GDM1 (cell line): Measurements from ENCODE around the gene CTIF.

Experiments
- DNase-seq: peaks from one replicate; lab custom pipeline; 2025; lab: John Stamatoyannopoulos, UW

Gene CTIF

DNA sequence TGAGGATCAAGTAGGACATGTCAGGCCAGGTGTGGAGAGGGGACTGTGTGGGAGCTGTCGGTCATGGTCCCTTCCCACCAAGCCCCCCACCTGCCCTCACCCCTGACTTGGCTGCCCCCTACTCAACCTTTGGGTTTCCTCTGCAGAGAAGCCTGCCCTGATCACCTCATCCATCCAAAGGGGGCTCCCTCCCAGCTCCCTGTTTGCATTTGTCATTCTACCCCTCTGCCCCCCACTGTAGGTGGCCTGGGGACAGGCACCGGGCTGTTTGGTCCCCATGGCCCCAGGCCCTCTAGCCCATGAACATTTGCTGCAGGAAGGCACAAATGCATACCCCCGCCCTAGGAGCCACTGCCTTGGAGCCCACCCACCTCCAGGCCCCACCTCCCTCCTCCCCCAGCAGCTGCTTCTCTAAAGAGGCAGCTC is 296.9 kb downstream of the CTIF start:
- DNase-seq: no peak

DNA sequence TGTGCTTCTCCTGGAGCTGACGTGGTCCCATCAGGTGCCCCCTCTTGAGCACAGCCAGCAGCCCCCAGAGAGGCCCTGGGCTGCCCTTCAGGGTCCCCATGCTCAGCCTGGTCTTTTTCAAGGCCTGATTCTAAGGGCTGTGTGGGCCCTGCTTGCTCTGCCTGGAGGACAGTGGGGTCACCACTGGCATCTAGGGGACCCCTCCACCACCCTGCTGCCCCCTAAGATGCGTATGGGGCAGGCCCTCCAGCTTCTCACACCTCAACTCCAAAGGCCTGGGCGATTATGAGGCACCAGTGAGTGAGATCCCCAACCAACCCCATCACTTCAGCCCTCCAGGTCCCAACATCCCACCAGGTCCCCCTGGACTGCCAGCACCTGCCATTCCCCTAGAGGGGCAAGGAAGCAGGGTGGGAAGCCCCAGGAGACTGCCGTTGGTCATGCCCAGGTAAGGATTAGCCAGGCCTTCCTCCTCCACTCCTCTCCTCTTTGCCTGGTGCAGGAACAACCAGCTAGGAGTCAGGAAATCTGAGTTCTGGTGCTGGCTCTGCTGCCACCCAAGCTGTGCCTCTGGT is 297.5 kb downstream of the CTIF start:
- no peak for DNase-seq

DNA sequence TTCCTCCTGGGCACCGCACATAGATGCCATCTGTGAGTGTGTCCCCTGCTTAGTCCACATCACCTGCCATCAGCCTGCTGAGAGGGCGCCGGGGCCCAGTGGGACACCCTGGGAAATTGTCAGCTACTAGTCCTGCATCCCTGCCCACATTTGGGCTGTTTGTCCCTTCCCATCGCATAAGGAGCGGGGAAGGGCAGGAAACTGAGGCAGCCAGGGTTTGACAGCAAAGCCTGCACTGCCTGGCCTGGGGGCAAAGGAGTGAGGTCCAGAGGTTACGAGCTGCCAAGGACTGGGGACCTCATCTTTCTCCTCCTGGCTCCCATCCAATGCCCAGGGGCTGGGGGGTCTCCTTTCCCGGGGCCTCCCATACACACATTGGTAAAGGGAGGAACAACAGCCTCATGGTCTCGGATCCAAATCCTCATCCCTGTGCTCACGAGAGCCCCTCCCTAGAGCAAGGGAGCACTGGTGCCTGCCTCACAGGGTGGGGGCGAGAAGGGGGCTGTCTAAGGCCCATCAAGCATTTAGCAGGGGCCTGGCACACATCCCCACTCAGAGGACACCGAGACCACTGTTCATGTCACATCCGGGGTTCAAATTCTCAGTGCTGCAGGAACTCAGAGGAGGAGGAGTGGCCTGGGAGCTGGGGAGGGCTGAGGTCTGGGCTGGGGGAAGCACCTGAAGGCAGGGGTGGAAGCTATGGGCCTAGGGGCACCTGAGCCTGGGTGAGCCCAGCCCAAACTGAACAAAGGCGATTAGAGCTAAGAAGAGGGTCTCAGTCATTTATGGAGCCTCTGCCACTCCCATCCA is 298.2 kb downstream of the CTIF start:
- no peak for DNase-seq

DNA sequence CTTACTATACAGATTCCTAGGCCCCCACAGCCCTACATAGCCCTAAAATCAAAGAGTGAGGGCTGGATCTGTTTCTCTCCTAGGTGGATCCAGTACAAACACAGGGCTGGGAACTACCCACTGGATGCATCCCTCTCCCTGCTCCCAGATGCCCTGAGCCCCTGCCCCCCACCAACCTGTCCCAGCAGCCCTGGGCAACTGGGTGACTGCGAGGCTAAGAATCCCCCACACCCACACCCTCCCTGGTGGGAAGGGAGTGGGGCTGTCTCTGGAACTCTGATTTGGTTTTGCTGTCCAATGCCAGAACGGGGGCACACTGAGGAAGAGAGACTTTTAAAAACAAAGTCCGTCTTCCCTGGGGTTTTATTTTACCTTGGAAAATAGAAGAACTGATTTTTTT is 298.8 kb downstream of the CTIF start:
- no peak for DNase-seq

DNA sequence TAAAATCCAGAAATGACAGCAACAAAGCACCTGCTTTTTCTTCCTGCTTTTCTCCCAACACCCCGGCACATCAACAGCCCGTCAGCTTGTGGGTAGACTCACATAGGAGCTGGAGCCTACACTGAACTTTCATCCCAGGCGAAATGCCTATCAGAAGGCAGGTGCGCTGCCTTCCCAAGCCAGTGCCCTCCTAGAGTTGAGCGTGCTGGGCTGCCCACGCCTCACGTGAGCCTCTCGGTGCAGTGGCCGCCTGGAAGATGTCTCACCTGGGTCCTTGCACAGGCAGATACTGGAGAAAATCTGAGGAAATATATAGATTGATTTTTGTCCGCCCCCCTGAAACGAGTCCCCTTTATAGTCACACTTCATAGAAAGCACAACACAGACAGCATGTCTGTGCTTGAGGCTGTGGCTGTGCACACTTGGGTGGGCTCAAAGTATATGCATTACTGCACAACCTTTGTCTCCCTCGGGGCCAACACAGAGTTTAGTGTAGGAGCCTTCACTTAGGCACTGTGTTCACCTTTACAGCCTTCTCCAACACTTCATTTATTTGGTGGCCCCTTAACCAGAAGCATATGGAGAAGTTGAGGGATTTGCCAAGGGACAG is 299.4 kb downstream of the CTIF start:
- no peak for DNase-seq

DNA sequence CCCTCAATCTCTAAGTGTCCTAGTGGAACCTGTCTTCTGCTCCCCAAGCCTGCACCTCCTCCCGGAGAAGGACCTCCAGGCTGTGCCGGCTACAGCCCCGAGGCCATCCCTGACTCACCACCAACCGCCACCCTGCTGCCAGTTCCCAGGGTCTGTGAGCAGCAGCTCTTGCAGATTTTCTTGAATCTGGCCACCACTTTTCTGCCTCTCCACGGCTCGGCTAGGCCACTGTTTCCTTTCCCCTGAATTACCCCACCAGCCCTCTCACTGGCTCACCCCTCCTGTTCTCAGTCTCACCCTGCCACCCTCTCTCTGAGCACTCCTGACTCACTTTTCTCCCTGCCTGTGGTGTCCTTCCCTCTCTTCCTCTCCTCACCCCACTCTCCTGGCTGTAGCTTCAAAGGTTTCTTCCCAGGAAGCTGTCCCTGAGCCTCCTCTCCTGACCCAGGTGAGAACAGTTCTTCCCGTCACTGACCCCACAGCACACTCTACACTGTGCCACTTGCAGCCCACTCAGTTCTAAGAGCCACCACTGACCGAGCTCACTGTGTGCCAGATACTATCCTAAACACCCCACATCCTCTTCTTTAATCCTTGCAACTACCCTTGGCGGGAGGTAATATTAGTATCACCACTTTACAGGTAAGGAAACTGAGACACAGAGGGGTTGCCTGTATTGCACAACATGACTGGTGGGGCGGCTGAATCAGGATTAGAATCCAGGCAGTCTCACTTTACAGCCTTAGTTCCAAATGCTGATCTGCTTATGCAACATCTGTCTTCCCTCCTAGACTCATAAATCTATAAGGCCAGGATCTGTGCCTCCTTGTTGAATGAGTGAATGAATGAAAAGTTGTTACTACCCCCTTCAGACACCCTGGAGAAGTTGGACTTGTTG is 300.3 kb downstream of the CTIF start:
- DNase-seq: no peak

DNA sequence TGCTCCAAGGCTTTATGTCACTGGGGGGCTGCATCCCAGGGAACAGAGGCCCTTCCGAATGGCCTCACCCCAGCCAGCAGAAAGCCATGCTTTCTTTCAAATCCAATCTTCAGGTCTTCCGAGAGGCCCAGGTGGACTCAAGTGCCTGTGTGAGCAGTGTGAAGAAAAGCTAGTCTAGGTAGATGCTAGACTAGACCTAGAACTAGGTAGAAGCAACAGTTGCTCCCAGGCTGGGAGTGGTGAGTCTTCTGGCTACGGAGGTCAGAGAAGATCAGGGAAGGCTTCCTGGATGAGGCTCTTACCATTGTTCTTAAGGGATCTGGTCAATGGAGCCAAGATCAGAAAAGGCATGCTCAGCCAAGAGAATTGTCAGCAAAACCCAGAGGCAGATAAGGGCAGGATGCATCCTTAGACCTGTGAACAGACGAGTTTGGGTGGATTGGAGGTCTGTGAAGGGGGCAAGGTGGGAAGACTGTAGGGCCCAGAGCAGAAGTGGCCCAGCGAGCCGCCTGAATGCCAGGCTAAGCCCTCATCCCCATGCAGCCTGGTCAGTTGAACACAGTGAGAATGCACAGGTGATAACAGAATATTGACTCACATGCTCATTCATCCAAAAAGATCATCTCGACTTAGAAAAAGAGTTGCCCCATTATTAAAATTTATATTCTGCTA is 301.1 kb downstream of the CTIF start:
- DNase-seq: no peak

DNA sequence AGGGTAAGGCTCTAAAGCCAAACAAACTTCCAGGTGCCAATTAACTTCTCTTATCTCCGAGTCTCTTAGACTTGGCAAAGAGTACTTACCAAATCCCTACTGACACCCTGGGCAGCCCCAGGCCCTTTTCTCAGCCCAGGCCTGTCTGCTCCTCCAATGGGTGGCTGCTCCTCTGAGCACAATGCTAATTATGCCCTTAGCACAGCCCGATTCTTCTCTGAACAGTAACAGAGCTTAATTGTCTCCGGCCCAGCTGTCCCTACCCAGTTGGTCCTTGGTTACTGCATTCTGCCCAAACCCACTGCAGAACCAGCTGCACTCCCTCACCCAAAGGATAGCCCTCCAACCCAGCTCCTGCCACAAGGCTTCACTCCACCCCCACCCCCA is 301.7 kb downstream of the CTIF start:
- DNase-seq: no peak

DNA sequence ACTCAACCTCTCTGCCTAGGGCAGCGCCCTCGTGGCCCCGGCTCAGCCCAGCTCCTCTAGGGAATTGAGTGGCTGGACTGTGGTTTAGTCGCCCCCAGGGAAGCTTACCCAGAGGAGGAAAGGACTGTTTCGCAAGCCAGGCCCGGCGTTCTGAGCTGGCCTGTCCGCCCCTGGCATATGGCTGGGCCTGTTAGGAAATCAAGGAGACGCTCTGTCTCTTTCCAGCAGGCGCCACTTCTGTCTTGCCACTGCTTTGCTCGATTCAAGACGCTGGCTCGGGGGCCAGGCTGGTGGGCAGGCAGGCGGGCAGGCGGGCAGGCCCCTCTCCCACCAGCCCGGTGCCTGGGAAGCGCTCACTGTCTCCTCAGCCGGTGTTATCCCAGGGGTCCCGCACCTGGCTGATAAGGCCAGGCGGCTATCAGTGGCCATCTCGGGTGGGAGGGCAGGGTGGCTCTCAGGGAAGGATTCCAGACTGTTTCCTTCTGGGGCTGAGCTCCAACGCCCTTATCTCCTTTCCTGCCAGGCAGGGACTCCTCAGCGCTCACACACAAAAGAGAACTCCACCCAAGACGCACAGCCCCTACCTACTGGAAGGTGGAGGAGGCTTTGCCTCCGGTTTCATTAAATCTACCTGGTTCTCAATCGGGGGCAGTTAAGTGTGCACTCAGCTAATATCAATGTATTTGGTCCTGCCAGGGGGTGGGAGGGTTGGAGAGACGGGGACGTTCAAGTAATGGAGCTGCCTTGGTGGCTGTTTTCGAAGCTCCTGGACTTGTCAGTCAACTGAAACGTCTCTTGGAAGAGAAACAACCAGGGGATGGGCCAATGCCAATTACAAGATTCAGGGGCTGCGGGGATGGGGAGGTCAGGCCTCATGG is 302.8 kb downstream of the CTIF start:
- no peak for DNase-seq

DNA sequence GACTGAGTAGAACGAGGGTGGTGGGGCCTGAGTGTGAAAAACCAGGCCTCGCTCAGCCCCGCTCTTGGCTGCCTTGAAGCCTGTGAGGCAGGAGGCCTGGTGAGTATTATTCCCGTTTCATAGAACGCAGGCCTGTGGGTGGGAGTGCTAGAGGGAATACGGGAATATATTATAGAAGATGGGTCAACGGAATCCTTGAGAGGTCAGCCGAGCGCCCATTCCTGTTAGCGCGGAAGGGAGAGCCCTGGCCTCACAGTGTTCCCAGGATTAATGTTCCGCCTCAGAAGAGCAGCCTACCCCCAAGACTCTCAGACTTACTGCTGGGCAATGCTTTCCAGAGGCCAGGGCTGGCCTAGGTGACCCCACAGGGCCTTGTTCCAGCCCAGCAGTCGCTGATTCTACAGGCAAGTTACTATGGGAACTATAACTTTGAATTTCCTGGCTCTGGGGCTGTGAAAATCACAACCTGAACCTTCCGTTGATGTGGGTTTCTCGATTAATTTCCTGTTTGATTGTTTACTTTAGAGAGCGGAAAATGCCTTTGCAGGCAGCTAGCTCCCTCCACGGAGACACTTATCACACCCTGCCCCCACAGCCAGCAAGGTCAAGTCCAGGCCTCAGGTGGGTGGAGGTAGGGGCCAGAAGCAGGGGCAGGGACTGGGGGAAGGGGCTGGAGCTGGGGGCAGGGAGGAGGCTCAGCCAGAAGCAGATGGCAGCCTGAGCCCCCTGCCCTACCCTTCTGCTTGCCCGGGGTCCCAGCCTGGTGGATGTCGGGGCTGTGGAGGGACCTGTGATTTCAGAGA is 303.6 kb downstream of the CTIF start:
- no peak for DNase-seq

DNA sequence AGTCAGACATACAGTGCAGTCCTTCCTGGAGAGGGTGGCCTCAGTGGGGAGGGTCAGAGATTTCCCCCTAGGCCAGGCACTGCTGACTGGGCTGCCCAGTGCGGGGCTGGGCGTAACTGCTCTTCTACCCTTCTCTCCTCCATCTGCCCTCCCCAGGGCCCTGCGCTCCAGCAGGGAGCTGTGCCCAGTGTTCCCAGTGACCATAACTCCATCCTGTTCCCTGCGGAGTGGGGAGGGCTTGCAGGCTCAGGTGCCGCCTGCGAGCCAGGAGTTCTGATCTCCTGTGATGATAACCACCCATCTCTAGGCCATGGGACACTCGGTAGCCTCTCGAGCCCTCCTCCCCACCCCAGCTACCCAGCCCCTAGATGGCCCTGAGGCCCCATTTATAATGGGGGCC is 304.3 kb downstream of the CTIF start:
- DNase-seq: no peak

DNA sequence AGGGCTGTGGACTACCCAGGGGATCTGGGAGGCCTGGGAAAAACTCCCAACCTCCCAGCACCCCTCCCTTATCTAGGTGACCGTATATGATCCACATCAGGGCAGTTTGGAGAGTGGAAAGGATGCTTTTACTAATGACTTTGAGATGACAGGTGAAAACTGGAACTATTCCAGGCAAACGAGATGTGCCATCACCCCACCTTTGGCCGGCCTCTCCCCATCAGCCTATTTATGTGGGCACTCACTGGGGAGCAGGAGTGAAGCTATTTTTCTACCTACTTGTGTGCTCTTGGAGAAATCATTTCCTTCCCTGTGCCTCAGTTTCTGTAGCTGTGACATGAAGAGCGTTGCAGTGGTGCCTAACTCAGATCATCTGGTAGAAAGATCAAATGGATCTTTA is 304.8 kb downstream of the CTIF start:
- DNase-seq: no peak

DNA sequence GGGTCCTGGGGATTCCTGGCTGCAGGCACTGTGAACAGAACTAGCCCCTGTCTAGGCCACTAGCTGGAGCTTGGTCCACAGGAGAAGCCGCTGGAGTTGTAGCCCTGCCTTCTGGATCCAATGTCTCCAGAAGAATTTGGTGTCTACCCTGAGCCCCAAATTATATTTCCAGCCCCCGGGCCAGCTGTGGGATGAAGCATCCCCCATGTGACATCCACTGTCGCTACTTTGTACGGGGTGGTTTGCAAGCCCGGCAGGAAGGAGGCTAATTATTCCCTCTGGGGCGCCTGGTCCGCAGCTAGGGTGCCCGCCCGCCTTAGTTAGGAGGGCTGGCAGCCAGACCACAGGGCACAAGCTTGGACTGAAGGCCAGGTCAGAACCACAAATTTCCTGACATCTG is 305.4 kb downstream of the CTIF start:
- no peak for DNase-seq

DNA sequence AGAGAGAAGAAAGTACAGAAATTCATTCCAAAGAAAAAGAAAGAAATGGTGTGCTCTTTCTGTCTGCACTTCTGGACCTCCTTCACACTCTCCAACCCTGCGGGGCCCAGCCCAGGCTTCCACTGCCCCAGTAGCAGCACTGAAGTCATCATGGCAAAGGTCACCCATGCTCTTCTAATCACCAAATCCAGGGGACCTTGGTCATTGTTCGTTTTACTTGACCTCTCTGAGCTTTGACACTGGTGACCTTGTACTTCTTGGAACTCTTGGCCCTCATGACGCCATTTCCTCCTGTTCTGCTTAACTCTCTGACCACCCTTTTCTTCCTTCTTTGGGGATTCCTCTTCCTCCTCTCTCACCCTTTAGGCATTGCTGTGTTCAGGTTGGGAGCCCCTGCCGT is 306.3 kb downstream of the CTIF start:
- no peak for DNase-seq

DNA sequence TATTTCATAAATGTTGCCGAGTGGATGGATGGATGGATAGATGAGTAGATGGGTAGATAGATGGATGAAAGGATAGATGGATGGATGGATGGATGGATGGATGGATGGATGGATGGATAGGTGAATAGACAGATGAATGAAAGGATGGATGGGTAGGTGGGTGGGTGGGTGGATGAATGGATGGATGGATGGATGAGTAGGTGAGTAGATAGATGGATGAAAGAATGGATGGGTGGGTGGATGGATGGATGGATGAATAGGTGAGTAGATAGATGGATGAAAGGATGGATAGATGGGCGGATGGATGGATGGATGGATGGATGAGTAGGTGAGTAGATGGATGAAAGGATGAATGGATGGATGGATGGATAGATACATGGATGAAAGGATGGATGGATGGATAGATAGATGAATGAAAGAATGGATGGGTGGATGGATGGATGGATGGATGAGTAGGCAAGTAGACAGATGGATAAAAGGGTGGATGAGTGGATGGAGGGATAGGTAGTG is 307.6 kb downstream of the CTIF start:
- no peak for DNase-seq

DNA sequence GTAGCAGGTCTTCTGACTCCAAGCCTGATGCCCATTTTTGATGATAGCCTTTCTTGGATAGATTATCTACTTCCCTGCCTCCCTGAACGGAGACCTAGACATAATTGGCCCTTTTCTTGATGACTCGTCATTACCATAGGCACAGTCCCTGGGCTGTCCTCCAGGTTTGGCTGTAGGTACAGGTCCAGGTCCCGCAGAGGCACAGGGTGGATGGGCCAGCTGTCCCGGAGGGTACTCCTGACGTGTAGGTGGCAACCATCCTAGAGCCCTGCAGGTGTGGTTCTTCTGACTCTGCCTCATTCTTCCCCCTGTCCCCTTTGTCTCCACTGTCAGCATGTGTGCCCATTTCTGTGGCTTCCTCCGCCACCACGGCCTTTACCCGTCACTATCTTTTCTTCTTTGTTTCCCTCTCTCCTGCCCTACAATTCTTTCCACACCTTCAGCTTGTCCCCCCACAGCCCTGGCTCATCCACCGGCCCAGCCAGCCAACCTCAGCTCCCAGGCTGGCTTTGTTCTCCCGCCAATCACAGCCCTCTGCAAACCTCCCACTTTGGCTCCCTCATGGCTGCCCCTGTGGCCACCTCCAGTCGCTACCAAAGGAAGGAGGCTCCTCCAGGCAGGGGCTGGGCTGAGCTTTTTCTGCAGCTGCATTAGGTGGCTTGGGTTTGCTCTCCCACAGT is 309.1 kb downstream of the CTIF start:
- DNase-seq: no peak

DNA sequence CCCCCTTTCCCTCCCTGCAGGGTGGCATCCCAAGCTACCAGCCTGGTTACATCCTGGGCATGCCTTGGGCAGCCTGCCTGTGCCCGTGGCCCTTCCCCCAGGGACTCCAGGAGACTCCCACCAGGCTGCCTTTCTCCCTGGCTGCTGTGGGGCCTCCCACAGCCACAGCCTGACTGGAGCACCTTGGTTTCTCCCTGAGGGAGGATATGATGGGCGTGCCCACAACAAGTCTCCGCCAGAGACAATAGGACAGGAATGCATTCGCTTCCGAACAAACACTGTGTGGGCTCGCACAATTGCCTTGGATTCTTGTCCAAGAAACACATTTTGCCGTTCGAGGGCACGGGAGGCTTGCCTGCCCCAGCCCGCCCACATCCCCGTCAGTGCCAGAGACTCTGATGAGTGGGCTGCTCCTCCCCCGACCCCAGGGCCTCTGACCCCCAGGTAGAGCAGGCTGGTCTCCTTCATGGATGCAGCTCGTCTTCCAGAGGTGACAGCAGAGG is 309.9 kb downstream of the CTIF start:
- DNase-seq: no peak

DNA sequence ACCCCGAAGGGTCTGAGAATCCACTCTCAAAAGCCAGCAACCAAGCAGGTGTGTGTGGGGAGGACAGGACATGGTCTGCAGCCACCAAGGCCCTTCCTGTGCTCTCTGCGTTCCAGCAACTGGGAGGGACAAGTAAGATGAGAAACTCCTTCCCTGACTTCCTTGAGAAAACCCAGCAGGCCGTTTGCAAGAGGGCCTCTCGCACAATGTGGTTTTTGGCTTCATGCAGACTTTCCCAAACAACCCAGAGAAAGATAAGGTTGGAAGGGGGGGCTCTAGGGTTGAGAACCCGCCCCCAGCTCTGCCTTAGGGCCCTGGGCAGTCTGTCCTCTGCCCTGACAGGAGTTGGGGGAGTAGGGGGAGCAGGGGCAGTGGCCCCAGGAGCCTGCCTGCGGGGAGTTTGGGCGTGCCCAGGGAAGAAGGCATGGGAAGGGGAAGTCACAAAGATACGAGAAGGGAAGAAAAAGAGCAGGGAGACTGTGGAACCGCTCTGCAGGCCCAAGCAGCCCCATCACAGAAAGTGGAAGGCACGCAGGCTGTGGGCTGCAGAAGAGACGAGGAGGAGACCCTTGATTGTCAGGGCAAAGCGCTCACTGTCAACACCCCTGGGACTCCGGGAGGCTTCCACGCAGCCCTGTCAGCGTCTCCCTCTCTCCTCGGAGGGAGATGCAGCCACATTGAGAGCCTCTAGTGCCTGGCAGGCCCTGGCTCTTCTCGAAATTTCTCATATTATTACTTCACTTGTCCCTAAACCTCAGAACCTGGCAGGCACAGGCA is 312.2 kb downstream of the CTIF start:
- DNase-seq: no peak
